ENCODE measurements around the gene PLXNC1. TPM values are rescaled to one million over a fixed set of nuclear protein-coding genes. Genes with fewer than 3 reads are reported as not detected.

The PLXNC1 gene
- total and polyA plus RNA-seq, 2 of the 8 experiments (the other 6 are each of a cell fraction or from before 2014, with no cell fraction given) = 0.83 to 2.0 TPM

GRCh38 chr12:94135896-94136295 is 12.5 kb upstream of the PLXNC1 start (continued):
- TF ChIP-seq ATF2 (IDR thresholded peaks at IDR 0.05; ENCODE audit: low read length) (no peak), CHD2 (IDR thresholded peaks at IDR 0.05; ENCODE audit: low read length) (no peak), SIRT6 (IDR thresholded peaks at IDR 0.05; ENCODE audit: low read length) (no peak), SRF (IDR thresholded peaks at IDR 0.05; ENCODE audit: low read depth, low read length) (no peak)
